GM21576 (cell line): Measurements from ENCODE around the gene SFRP5.

Source experiments
- ATAC-seq: cut with Tn5 transposase; IDR thresholded peaks from one replicate; pipeline ENCODE4 v1.9.1; 2021; ENCODE audit warnings: mild to moderate bottlenecking, moderate library complexity; ENCODE audit not compliant: unreplicated experiment

SFRP5 gene

GRCh38 chr10:97766996-97767924 lies 4.5 kb downstream of the SFRP5 start:
- ATAC-seq, result no peak

DNA sequence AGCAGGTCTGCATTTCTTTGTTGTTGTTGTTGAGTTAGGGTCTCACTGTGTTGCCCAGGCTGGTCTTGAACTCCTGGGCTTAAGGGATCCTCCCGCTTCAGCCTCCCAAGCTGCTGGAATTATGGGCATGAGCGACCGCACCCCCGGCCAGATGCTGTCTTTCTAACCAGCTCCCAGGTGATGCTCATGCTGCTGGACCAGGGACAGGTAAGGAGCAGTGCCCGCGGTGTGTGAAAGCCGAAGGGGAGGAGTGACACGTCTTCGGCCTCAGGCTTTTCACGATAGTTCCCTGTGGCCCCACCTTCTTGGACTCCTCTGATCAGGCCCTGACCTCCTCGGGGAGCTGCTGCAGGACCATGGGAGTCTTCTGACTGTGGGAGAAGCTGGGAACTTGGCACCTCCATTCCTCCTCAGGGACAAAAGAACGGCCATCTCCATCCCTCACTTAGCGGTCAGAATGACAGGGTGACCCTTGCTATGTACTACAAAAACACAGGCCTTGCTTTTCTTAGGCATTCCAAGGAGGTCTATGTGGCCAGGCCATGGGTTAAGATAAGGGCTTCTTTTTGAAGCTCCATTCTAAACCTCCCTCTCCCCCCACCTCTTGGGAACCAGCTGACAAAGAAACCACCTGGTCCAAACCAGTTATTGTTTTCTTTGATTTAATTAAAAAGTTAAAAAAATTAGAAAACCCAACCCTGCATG lies 5.5 kb downstream of the SFRP5 start:
- no peak for ATAC-seq

DNA sequence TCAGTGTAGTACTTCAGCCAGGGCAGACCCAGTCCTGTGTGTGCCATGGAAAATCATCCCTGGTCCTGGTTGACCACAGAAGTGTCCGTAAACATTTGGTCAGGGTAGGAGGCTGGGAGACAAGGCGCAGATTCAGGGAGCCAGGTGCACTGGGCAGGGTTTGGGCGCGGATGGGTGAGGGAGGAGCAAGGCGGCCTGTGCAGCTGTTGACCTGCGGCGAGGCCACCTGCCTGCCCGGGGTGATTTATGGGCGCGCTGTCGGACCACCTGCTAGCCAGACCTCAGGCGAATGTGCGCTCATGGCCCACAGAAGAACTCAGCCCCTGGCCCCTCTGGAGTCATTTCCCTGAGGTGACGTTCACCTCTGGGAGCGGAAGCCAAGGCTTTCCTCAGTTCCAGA lies 6.6 kb downstream of the SFRP5 start:
- ATAC-seq, result no peak

GRCh38 chr10:97764519-97764931 lies 7.3 kb downstream of the SFRP5 start:
- ATAC-seq, result no peak

DNA sequence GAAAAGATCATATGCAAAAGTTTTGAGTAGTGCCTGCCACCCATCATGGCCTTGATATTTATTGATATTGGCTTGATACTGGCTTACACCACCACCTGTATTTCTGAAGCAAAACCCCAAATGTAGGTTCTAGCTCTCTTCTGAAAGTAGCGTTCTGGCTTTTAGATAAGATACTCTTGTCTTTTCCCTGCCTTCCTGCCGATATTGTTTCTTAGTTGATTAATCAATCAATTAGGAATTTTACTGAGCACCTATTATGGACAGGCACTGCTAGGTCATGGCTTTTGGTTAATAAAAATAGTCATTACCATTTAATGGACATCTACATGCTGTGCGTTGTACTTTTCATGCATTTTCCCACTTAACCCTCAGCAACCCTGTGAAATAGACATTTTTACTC lies 7.9 kb downstream of the SFRP5 start:
- no peak for ATAC-seq

DNA sequence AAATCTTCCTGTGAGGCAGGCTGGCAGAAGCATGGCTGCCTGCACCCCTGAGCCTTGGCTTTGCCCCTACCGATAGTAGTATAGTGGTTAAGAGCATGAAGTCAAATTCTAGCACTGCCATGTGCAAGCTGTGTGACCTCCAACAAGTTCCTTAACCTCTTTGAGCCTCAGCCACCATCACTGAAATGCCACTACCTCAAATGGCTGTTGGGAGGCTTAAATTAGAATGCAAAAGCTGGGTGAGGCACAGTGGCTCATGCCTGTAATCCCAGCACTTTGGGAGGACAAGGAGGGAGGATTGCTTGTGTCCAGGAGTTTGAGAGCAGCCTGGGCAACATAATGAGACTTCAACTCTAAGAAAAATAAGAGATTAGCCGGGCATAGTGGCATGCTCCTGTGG lies 8.4 kb downstream of the SFRP5 start:
- ATAC-seq, result no peak

- ATAC-seq, result no peak
Measured at GRCh38 chr10:97762816-97763215, 9.0 kb downstream of the SFRP5 start.

- no peak for ATAC-seq
Measured at GRCh38 chr10:97762056-97762455, 9.7 kb downstream of the SFRP5 start.

GRCh38 chr10:97761331-97761865 lies 10.4 kb downstream of the SFRP5 start:
- ATAC-seq, result no peak

GRCh38 chr10:97760461-97761257 lies 11.1 kb downstream of the SFRP5 start:
- no peak for ATAC-seq

- ATAC-seq, result no peak
Measured at GRCh38 chr10:97759946-97760345, 11.9 kb downstream of the SFRP5 start.

DNA sequence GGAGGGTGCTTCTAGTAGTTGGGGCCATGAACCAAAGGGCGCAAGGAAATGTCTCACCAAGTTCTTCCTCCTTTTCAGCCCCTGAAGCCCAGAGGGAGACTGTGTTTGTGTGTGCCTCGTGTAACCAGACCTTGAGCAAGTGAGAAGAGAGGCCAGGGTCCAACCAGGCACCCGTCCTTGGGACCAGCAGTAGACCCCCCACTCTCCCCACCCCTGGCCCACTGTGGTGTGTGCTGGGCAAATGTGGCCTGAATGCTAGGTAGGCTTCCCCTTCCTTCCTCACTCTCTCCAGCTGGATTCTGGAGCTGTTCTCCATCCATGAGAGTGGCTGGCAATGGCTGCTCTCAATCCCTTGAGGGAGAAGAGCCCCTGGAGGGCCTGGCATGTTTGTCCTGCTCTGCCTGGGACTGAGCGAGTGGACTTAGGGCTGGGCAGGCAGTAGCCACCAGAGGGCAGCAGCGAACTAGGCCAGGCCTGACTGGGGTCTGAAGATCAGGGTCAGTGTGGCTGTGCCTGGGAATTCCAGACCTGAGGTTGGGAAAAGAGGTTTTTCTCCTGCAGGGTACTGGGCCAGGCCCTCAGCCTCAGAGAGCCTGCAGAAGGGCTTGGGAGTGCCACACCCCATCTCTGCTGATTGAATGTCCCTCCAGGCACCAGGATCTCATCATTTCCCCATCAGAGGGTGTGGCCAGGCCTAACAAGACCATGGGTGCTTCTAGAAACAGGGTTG lies 12.5 kb downstream of the SFRP5 start:
- ATAC-seq, result peak; percentile 57

DNA sequence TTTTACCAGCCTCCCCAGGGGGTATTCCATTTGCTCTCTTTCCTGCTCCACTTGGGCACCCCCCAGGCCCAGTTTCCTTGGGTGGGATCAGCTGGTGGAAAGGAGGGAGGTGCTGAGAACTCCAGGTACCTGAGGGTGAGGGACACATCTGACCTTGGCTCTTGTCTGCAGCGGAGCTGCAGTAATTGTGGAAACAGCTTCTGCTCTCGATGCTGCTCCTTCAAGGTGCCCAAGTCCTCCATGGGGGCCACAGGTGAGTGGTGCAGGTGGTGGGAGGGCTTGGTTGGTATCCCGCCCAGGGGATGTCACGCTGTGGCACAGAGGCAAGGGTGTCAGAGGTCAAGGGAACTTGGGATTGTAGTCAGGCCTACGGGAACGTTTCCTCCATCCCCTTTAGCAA lies 14.3 kb downstream of the SFRP5 start:
- no peak for ATAC-seq

DNA sequence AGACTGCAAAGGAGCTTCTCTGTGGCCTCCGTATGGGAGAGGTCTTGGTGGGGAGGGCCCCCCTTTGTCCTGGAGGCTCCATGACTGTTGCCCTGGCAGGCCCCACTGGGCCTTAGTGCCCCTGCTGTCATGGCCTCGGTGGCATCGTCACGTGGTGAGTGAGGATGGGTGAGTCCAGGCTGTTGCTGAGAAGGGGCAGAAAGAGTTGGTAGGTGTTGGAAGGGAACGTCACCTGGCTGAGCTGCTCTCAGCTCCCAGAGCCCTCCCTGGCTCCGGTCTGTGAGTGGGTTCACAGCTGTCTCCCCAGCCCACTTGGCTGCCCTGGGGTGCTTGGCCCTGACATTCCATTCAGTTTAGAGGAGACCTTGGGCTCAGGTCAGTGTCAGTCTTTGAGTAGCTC lies 16.1 kb downstream of the SFRP5 start:
- no peak for ATAC-seq

- no peak for ATAC-seq
Measured at GRCh38 chr10:97754726-97755125, 17.1 kb downstream of the SFRP5 start.

DNA sequence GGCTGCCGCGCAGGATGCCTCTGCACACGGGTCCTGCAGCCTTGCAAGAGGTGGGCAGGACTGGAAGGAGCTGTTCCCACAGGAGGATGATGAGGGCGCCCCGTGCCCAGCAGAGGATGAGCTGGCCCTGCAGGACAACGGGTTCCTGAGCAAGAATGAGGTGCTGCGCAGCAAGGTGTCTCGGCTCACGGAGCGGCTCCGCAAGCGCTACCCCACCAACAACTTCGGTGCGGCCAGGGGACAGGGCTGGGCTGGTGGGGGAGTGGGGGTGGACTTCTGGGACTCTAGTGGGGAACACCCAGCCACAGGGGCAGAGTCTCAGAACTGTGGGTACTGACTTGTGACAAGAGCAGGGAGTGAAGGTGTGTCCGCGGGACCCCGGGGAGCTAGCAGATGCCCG lies 18.8 kb downstream of the SFRP5 start:
- ATAC-seq, result no peak

DNA sequence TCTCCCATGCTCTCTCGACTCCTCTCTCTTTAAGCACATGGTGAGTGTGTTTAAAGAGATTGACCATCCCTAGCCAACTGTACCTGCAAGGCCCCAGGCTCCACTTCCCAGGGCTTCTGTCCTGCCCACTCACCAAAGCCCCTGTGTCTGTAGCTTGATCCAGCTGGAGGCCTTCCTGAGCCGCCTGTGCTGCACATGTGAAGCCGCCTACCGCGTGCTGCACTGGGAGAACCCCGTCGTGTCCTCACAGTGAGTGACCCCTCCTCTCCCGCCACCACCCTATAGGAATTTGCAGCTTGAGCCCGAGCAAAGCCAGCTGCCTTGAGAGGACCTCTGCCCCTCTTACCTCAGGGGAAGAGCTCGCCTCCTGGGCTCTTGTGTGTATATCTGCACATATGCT lies 23.7 kb downstream of the SFRP5 start:
- ATAC-seq, result no peak

- no peak for ATAC-seq
Measured at GRCh38 chr10:97747573-97747972, 24.2 kb downstream of the SFRP5 start.

DNA sequence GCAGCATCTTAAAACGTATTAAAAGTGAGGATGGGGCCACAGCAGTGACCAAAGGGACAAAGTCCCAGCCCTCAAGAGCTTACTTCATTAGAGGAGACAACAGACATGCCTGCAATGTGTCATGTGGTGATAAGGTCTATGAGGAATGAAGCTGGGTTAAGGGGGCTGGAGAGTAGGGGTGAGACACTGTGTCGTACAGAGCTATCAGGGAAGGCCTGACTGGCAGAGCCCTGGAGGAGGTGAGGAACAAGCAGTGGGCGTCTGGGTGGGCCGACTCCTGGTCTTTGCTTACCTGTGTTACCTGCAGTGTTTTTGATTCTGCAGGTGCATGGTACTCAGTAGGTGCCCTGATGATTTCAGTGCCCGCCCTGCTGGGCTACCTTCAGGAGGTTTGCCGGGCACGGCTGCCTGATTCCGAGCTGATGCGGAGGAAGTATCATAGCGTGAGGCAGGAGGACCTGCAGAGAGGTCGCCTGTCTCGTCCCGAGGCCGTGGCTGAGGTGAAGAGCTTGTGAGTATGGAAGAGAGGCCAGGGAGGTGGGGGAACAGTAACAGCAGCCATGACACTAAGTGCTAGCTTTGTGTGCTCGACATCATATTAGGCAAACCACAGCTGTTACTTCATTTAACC lies 27.3 kb downstream of the SFRP5 start:
- no peak for ATAC-seq
